Activated gamma-delta T cell treated with anti-CD3 and anti-CD28 coated beads, Interleukin-2, amount 50 U/mL, for 16 hours (primary cell): ENCODE results near the gene SFRP4.

Experiments
- DNase-seq: peaks from one replicate; pipeline ENCODE4 v3.0.0-alpha.2; 2020; ENCODE audit warnings: low read depth

Gene SFRP4

GRCh38 chr7:37924491-37925041, 7.9 kb upstream of the SFRP4 start:
- DNase-seq: no peak

GRCh38 chr7:37923996-37924395, 7.4 kb upstream of the SFRP4 start:
- DNase-seq: no peak

GRCh38 chr7:37921876-37922275, 5.3 kb upstream of the SFRP4 start:
- no peak for DNase-seq

- DNase-seq: no peak
Measured at GRCh38 chr7:37920849-37921805, 4.5 kb upstream of the SFRP4 start.

GRCh38 chr7:37920305-37920848, 3.8 kb upstream of the SFRP4 start, which contains the start of gene EPDR1:
EPDR1 (plus strand) TSS chr7:37920640; CDS start chr7:37920940, 300 bp downstream.
- no peak for DNase-seq

- no peak for DNase-seq
Measured at GRCh38 chr7:37918526-37918925, 1.9 kb upstream of the SFRP4 start.

- DNase-seq: no peak
Measured at GRCh38 chr7:37916017-37916672, 472 bp downstream of the SFRP4 start.

- no peak for DNase-seq
Measured at GRCh38 chr7:37915438-37915837, 1.2 kb downstream of the SFRP4 start.

GRCh38 chr7:37912756-37913155, 3.9 kb downstream of the SFRP4 start:
- DNase-seq: no peak

GRCh38 chr7:37908221-37908788, 8.3 kb downstream of the SFRP4 start:
- DNase-seq: no peak

GRCh38 chr7:37901890-37902524, 14.6 kb downstream of the SFRP4 start:
- DNase-seq: no peak

GRCh38 chr7:37901236-37901827, 15.3 kb downstream of the SFRP4 start:
- DNase-seq: no peak

- DNase-seq: no peak
Measured at GRCh38 chr7:37899712-37900247, 16.8 kb downstream of the SFRP4 start.

- no peak for DNase-seq
Measured at GRCh38 chr7:37894671-37895070, 21.9 kb downstream of the SFRP4 start.

- DNase-seq: no peak
Measured at GRCh38 chr7:37893359-37893758, 23.3 kb downstream of the SFRP4 start.

GRCh38 chr7:37882086-37882485, 34.5 kb downstream of the SFRP4 start:
- no peak for DNase-seq
